Measurements from ENCODE around the gene PRUNE1.

PRUNE1 gene

GRCh38 chr1:150979092-150980056, 28.9 kb upstream of the PRUNE1 start:
- DNase-seq: peak; percentile 79

- DNase-seq: peak; percentile 15
Measured at GRCh38 chr1:150981177-150981804, 27.0 kb upstream of the PRUNE1 start.

GRCh38 chr1:150981805-150982712, 26.2 kb upstream of the PRUNE1 start, which contains the start of gene ANXA9:
Gene ANXA9, plus strand, starts transcription at chr1:150982292. Its CDS starts 814 bp downstream, at chr1:150983106.
- DNase-seq: no peak

- no peak for DNase-seq
Measured at GRCh38 chr1:150985179-150985825, 22.9 kb upstream of the PRUNE1 start.

GRCh38 chr1:150987924-150988323, 20.3 kb upstream of the PRUNE1 start:
- DNase-seq: no peak

- DNase-seq: no peak
Measured at GRCh38 chr1:150992626-150993025, 15.6 kb upstream of the PRUNE1 start.

GRCh38 chr1:150994248-150994647, 14.0 kb upstream of the PRUNE1 start:
- no peak for DNase-seq

- no peak for DNase-seq
Measured at GRCh38 chr1:150995460-150995859, 12.8 kb upstream of the PRUNE1 start.

- peak; percentile 34 for DNase-seq
Measured at GRCh38 chr1:150995896-150996295, 12.4 kb upstream of the PRUNE1 start.

GRCh38 chr1:150997126-150997872, 10.9 kb upstream of the PRUNE1 start:
- DNase-seq: no peak

GRCh38 chr1:150997949-150998348, 10.3 kb upstream of the PRUNE1 start:
- no peak for DNase-seq

GRCh38 chr1:150999051-150999674, 9.1 kb upstream of the PRUNE1 start:
- DNase-seq: no peak

GRCh38 chr1:150999926-151000325, 8.3 kb upstream of the PRUNE1 start:
- no peak for DNase-seq

GRCh38 chr1:151000408-151000807, 7.8 kb upstream of the PRUNE1 start:
- DNase-seq: no peak

GRCh38 chr1:151001602-151002001, 6.6 kb upstream of the PRUNE1 start:
- no peak for DNase-seq

GRCh38 chr1:151002051-151002450, 6.2 kb upstream of the PRUNE1 start:
- no peak for DNase-seq

- no peak for DNase-seq
Measured at GRCh38 chr1:151002611-151003010, 5.6 kb upstream of the PRUNE1 start.

- DNase-seq: no peak
Measured at GRCh38 chr1:151003180-151003579, 5.1 kb upstream of the PRUNE1 start.

- no peak for DNase-seq
Measured at GRCh38 chr1:151005729-151006319, 2.4 kb upstream of the PRUNE1 start.

GRCh38 chr1:151006327-151007052, 1.8 kb upstream of the PRUNE1 start, which contains the start of gene MINDY1:
Gene MINDY1, minus strand, starts transcription at chr1:151006902. Its CDS starts 4,285 bp downstream, at chr1:151002617.
- DNase-seq: peak; percentile 76

Data from NCI-H1105 treated with DMSO at 0.1 percent for 48 hours (cell line).